Bronchial epithelial cell (primary cell): Measurements from ENCODE around the gene VARS1. TPM values are rescaled to one million over a fixed set of nuclear protein-coding genes. Genes with fewer than 3 reads are reported as not detected.

Experiments used
- DNase-seq: peaks from one replicate; pipeline ENCODE4 v3.0.0-alpha.2; 2010; ENCODE audit warnings: low read depth
- FAIRE-seq: peaks from 2 replicates; lab custom pipeline; 2011; peaks lifted over from hg19 to GRCh38; lab: Jason Lieb, UNC
- H3K27me3 ChIP-seq: 2 replicates; pipeline ENCODE4 v1.5.1; 2011; ENCODE audit warnings: low read length; ENCODE audit not compliant: control insufficient read depth, insufficient read depth
- H3K36me3 ChIP-seq: 2 replicates; pipeline ENCODE4 v1.5.1; 2011; ENCODE audit warnings: low read length; ENCODE audit not compliant: control insufficient read depth, insufficient read depth
- H3K4me3 ChIP-seq: 2 replicates; pipeline ENCODE4 v1.5.1; 2011; ENCODE audit warnings: mild to moderate bottlenecking, low read depth, low read length, control low read depth
- total RNA-seq: library from RNA; depleted of rRNA; stranded (reverse); fragments of >200 nt; gene quantifications from 2 replicates; pipeline ENCODE4 v1.2.1, GENCODE V29; 2014
- TF ChIP-seq, protein P1 (sequence below): IDR thresholded peaks from 2 replicates; pipeline ENCODE4 v1.5.1; 2011; ENCODE audit warnings: mild to moderate bottlenecking, moderate library complexity, low read length, control low read depth, inconsistent platforms; ENCODE audit not compliant: insufficient read depth, severe bottlenecking

Gene VARS1
- total RNA-seq, 1 donor from 2014 or later = 53.2 TPM

DNA sequence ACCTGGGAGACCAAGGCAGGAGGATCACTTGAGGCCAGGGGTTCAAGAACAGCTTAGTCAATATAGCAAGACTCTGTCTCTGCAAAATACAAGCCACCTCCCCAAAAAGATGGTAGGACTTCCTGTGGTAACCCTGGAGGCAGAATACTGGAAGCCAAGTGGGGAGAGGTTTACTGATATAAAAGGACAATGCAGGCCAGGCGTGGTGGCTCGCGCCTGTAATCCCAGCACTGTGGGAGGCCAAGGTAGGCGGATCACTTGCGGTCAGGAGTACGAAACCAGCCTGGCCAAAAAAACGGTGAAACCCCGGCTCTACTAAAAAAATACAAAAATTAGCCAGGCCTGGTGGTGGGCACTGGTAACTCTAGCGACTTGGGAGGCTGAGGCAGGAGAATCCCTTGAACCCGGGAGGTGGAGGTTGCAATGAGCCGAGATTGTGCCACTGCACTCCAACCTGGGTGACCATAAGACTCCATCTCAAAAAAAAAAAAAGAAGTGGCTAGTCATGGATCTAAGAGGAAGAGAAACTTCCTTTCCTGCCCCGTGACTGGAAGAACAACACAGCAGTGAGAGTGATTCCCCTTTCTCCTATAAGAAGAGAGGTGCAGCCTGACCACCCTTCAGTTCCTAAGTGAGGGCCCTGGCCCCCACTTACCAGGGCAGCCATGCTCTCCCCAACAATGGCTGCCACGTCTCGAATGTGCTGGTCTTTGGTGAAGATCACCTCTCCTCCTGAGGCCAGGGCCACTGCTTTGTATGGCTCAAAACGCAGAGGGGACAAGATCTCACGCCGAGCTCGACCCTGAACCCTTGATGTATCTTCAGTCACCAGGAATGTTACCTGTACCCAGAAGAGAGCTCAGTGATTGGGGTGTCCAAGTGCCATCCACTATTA is 26.9 kb downstream of the VARS1 start:
- DNase-seq (no peak), FAIRE-seq (no peak)
- TF ChIP-seq, protein P1, sequence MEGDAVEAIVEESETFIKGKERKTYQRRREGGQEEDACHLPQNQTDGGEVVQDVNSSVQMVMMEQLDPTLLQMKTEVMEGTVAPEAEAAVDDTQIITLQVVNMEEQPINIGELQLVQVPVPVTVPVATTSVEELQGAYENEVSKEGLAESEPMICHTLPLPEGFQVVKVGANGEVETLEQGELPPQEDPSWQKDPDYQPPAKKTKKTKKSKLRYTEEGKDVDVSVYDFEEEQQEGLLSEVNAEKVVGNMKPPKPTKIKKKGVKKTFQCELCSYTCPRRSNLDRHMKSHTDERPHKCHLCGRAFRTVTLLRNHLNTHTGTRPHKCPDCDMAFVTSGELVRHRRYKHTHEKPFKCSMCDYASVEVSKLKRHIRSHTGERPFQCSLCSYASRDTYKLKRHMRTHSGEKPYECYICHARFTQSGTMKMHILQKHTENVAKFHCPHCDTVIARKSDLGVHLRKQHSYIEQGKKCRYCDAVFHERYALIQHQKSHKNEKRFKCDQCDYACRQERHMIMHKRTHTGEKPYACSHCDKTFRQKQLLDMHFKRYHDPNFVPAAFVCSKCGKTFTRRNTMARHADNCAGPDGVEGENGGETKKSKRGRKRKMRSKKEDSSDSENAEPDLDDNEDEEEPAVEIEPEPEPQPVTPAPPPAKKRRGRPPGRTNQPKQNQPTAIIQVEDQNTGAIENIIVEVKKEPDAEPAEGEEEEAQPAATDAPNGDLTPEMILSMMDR = no peak
- no peaks in the 10 kb centered on the region for H3K27me3 ChIP-seq
- H3K4me3 ChIP-seq = no peak overlapping the region
- no peaks in the 10 kb centered on the region for H3K36me3 ChIP-seq

GRCh38 chr6:31767096-31767645 is 28.4 kb downstream of the VARS1 start:
- Histone ChIP-seq H3K4me3 (no peak overlapping the region), H3K27me3 (no peaks in the 10 kb centered on the region), H3K36me3 (no peaks in the 10 kb centered on the region)
- FAIRE-seq (no peak), DNase-seq (no peak)
- TF ChIP-seq, protein P1 = no peak

- H3K36me3 ChIP-seq = peaks cover 1% of the 10 kb centered on the region
- DNase-seq = no peak
- no peaks in the 10 kb centered on the region for H3K27me3 ChIP-seq
- H3K4me3 ChIP-seq = no peak overlapping the region
- no peak for FAIRE-seq
- TF ChIP-seq, protein P1 = no peak
Observed at GRCh38 chr6:31765910-31766794, 29.4 kb downstream of the VARS1 start.

DNA sequence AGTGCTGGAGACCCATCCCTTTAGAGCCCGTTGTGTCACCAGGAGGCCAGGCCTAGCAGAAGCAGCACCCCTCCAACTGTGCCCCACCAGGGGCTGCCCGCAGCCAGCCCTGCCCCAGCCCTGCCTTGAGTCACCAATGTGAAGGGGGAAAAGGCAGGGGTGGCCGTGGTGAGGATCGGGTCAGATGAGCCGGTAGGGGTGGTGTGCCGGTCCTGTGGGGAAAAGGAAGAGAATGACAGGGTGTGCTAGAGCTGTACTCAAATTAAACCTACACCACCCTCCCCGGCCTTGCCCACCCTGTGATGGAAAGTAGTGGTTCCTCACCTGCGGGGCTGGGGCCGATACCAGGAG is 30.0 kb downstream of the VARS1 start:
- TF ChIP-seq, protein P1 = no peak
- FAIRE-seq = no peak
- no peak overlapping the region for H3K4me3 ChIP-seq
- H3K27me3 ChIP-seq = no peaks in the 10 kb centered on the region
- H3K36me3 ChIP-seq = peaks cover 2% of the 10 kb centered on the region
- DNase-seq = no peak

DNA sequence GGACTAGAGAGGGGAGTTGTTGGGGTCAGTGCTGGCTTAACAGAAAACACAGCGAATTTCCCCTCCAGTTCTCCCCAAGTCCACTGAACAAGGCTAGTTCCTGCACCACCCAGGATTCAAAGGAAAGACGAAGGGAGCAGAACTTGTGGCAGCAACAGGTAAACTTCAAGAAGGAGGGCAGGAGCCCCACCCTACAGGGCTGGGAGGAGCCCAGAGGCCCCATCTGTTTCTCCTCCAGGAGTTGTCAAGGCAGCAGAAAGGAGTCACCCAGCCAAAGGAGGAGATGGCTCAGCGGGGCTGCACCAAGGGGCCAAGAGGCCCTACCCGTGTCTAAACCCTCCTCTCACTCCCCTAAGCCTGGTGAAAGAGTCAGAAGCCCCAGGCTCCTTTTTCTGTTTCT is 31.4 kb downstream of the VARS1 start:
- Histone ChIP-seq H3K4me3 (no peak overlapping the region), H3K27me3 (no peaks in the 10 kb centered on the region), H3K36me3 (peaks cover 8% of the 10 kb centered on the region)
- no peak for DNase-seq
- FAIRE-seq = no peak
- TF ChIP-seq, protein P1 = no peak
